CD4-positive, alpha-beta T cell treated with Interleukin-17A for 1 hour (primary cell): ENCODE data around the gene HOMER2.
"Not testable (repeated sequence)": the region's sequence is repeated elsewhere in the genome, so short reads cannot be mapped to it uniquely, and the experiment has no call there.

Source experiments
- DNase-seq: peaks from one replicate; pipeline ENCODE4 v3.0.0-alpha.2; 2020

The HOMER2 gene

DNA sequence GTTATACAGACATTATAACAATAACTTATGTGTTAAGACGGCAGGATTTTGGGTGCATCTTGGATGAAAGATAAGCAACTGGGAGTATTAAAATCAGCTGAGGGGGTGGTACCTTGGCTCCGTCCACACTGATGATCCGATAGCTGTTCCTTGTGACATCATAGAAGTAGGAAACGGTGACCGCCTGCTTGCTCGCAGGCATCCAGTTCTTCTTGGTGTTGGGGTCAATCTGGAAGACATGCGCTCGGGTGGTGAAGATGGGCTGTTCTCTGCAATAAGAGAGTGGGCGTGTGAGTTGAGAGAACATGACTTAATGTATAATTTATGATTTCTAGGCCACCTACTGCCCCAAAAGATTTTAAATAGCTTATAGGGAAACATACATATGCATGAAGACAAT lies 59.9 kb downstream of the HOMER2 start:
- DNase-seq = no peak

DNA sequence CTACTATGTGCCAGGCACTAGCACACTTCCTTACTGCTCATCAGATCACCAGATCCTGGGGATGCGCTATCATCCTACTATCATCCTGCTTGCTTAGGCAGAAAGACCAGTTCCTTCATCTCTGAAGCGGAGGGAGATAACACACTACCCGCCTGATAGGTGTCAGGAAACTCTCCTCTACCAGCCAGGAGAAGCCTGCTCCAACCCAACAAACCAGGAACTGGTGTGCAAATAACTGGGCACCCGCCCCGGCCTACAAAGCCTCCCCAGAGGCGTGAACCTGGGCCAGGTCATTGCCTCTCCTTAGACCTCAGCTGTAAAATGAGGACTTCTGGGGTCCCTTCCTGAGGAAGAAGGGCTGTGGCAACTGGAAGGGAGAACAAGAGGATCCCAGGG lies 61.5 kb downstream of the HOMER2 start:
- no peak for DNase-seq

DNA sequence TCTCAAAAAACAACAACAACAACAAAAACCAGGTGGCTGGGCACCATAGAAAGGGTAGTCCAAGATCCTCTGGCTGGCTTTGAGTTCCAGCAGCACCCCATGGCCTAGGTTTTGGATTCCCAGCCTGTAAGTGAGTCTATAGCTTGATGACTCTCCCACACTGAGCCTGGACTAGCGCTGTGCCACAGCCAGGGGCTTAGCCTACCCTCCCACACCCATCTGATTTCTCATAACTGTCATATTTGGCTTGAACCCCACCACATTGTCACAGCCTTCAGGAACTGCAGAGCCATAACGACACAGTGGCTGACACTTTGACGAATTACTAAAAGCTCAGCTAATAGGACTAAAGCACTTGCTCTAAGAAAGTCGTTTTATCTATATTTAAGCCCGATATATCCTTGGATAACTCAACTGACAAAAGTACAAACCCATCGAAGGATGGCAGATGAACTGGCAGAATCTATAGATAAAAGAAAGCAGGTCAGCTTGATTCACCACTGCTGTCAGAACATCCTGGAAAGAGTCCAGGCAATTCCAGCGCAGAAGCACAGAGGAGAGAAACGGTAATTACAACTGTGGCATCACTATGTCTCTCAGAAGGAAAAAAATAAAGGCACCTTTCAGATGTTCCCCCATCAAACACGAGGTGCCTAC lies 62.1 kb downstream of the HOMER2 start:
- DNase-seq = no peak

DNA sequence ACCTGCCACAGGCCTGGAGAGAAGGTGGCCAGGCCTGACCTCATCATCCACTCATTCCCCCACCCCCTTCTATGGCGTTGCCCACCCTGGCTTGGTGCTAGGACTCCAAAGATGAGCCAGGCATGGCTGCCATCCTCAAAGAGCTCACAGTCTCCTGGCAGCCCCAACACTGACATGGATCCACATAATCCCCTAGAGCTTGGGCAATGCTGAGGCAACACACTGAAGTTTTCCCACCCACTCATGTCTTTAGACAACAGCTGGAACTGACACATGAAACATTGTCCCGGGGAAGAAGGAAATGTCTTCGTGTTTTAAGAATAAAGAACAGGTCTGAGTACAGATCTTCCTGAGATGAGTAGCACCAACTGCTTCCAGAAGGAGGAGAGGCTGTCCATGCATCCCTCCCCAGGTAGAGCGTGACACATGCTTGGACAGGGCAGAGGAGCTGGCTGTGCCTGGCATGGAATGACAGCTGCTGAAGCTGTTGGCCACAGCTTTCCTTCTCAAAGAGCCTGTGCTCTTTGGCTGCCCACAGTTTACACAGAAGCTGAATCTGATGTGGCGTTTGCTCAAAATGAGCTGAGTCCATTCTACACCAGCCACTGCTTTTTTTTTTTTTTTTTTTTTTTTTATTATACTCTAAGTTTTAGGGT lies 70.1 kb downstream of the HOMER2 start:
- DNase-seq = no peak

DNA sequence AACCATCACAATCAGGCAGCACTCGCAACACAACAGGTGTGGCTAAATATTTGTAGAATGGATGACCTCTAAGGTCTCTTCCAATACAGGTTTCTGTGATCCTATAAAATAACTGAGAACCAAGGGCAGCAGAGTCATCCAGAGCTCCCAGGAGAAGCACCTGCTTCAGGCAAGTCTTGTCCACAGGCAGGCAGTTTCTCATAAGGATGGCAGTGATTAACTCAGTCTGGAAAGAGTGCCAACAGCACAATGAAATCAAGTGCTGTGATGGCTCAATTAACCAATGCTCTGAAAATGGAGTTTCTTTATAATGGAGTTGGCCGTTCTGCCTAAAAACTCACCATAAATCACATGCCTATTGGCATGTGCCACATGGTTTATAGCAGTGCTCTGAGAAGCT lies 70.8 kb downstream of the HOMER2 start:
- no peak for DNase-seq

DNA sequence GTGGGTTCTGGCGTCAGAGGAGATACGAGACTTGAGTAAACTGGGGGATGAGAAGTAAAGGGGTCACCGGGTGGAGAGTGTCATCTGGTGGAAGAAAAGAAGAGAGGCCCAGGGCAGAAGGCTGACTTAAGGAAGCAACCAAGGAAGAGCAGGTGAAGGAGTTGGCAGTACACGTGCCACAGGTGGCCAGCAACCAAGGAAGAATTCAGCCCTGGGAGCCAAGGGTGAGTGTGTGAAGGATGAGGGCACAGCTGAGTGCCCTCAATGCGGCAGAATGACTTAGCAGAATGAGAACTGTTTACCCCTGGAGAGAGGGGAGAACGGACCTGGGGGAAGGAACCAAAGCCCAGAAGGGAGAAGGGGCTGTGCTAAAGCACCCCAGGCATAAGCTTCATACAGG lies 71.8 kb downstream of the HOMER2 start:
- no peak for DNase-seq

DNA sequence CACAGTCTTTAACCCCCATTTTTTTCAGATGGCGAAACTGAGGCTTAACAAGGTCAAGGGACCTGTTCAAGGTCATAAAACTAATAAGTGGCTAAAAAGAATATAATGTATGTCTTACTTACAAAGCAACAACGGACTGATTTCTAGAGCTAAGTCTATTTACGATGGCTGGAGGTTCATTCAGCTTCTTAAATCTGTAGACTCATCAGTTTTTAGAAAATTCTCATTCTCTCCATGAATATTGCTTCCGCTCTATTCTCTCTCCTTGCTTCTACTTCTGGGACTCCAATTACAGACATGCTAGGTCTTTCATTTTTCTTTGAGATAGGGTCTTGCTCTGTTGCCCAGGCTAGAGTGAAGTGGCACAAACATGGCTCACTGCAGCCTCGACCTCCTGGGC lies 74.2 kb downstream of the HOMER2 start:
- DNase-seq = no peak

DNA sequence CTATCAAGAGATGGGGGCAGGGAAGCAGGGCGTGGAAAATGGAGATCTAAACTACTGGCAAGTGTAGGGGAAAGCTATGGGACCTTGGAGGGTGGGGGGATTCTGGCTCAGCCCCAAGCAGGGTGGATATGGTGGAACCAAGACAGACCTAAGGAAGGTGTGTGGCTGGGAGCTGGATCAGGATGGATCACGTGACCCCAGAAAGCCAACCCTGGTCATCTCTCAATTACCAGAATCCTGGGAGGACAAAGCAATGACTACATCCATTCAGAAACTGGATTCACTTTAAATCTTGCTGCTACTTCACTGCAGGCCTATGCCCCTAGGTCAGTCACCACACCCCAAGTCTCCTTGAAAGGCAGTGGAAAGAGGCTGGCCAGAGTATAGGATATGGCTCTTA lies 74.7 kb downstream of the HOMER2 start:
- no peak for DNase-seq

DNA sequence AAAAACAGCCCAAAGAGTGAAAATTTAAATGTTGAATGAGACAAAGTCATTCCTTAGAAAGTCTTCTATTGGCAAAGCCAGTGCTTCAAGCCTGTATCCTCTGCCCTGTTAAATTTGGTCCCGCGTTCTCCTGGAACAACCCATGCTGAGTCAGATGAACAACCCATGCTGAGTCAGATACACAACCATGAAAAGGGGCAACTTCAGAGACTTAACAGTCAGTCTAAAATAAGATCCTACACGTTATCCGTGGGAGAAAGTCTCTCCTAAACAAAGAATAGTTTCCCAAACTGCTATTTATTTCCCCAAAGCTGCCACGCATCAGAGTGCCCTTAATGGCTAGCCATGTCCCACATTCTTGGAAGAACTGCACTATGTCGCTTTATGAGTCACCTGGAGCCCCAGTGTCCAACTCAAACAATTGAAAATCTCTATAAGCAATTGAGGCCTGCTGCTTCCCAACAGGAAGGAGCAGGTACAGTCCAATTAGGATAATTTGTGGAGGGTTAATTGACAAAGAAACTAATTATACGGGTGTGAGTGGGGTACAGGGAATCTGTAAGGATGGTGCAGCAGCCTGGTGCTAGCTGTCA lies 77.0 kb downstream of the HOMER2 start:
- DNase-seq = no peak

DNA sequence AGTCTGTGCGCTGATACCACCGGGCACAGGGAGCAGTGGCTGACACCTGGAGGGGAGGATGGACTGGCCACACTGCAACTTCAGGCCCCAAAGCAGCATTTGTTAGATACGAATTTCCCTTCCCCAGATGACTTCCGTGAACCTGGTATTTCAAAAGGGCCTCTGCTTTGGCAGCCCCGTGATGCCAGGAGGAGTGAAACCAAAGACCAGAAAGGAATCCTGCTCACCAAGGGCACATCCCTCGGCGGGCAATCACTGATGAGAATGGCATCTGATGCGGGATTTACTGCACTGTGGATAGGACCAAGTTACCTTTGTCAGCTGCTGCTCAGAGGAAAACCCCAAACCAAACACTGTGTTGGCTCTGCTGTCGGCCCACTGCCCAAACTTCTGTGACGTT lies 77.6 kb downstream of the HOMER2 start:
- DNase-seq = no peak

DNA sequence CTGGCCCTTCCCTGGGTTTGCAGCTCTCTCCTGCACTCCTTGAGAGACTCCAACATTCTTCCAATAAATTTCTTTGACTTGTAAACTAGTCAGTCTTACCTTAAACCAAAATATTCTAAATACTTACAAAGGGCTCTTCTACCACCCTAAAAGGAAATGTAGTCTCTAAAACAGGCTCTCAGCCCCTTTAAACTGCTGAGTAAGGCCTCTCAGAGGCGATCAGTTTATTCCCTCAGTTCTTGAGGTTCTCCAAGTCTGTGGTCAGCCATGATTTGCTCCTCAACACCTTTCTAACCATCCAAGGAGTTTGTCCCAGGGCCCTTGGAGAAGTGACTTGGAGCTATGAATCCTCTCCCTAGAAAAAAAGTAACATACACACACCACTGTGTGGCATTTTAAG lies 78.3 kb downstream of the HOMER2 start:
- DNase-seq = no peak

DNA sequence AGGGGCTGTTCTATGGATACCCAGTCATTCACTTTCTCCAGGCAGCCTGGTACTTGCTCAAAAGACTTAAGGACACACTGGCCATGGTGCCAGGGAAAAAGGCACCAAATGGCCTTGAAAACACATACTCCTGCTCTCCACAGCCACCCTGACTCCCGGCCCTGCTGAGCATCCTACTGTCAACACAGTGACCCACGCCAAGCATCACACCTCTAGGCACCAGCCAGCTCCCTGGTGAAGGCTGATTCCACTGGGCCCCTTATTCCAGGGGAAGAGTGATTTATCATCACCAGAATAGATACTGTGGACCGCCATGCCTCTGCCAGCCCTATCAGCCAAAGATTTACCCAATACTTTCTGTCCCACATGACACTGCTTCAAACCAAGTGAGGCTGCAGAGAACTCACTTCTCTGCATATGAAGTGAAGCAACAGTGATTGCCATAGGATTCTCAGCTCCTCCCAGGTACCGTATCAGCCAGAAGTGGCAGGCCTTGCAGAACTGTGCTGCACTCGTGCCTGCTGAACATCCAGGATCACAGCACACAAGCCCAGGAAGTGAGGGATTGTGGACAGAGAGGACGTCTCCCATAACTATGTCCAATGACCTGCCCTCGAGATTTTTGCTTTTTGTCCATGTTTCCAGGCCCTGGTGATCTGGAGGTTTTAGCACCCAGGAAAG lies 79.4 kb downstream of the HOMER2 start:
- no peak for DNase-seq

DNA sequence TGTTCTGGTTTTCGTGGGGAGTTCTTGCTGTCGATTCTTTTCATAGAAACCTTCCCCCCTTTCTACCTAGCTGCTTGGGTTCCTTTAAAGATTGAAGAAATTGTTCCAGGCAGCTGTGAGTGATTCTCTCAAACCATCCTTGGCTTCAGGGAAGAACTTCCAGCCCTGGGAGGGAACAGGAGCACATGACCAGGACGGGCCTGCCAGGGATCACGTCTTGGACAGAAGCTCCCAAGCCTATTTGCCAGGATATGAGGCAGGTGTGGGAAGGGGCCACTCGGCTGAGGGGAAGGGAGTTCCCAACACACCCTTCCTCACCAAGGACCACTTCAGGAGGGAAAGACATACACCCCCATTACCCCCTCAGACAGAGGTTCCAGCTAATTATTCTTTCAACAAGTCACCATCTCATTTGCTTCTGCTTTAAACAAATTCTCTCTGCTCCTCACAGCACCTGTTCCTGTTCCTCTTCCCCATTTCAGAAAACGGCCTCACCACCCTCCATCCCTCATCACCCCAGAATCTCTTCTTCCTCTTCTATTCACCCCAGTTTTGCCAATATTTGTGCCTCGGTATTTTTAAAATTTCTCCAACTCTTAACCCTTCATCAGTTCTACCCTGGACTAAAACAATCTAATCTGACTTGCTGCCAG lies 80.6 kb downstream of the HOMER2 start:
- DNase-seq = no peak

DNA sequence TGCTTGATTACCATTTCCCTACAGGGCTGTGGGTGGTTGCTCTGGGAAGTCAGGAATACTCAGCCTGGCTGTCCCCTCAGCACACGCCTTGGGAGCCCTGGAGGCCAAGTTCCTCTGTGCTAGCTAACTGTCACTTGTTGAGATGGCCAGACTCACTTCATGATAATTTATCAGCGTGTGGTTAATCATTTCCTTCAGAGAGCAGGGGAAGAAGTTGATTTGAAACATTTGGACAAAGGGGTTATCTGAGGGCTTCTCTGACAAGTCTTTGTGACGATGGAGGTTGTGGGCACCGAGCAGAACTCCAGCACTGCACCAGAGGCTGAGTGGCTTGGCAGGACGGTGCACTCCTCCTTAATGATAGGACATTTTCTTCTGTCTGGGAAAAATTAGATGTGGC lies 81.2 kb downstream of the HOMER2 start:
- DNase-seq = no peak

DNA sequence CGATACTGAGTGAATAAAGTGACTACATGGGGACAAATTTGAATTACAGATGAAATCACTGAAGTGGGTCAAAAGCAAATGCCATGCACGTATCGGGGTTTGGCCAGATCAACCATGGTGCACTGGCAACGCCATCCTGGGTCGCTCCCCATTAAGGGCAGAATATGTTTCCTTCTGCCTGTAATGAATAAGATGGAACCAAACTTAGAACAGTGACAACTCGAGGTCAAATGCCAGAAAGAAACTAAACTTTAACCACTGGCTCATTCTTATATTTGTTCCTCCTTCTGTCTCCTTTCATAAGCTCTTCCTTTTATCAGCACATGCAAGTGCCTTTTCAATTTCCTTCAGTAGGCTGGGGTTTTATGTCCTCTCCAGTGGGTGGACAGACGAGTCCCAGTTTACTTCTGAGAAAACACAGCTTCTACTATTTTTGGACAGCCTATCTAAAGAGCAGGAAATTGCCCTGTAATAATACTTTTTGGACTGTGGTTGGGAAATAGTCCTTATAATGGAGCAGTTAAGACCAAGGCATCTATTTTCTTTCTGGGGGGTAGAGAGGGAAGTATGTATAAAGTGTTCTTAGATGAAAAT lies 81.7 kb downstream of the HOMER2 start:
- DNase-seq = no peak

DNA sequence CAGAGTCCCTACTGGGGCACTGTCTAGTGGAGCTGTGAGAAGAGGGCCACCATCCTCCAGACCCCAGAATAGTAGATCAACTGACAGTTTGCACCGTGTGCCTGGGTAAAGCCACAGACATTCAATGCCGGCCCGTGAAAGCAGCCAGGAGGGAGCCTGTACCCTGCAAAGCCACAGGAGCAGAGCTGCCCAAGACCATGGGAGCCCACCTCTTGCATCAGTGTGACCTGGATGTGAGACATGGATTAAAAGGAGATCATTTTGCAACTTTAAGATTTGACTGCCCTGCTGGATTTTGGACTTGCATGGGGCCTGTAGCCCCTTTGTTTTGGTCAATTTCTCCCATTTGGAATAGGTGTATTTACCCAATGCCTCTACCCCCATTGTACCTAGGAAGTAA lies 86.5 kb downstream of the HOMER2 start:
- DNase-seq = not testable (repeated sequence)

DNA sequence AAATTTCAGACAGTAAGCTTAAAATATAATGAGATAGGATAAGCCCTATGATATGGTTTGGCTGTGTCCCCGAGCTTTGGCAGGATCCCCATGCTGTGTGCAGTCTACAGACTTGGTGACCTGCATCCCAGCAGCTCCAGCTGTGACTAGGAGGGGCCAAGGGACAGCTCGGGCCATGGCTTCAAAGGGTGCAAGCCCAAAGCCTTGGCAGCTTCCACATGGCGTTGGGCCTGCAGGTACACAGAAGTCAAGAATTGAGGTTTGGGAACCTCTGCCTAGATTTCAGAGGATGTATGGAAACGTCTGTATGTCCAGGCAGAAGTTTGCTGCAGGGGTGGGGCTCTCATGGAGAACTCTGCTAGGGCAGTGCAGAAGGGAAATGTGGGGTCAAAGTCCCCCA lies 86.9 kb downstream of the HOMER2 start:
- not testable (repeated sequence) for DNase-seq

DNA sequence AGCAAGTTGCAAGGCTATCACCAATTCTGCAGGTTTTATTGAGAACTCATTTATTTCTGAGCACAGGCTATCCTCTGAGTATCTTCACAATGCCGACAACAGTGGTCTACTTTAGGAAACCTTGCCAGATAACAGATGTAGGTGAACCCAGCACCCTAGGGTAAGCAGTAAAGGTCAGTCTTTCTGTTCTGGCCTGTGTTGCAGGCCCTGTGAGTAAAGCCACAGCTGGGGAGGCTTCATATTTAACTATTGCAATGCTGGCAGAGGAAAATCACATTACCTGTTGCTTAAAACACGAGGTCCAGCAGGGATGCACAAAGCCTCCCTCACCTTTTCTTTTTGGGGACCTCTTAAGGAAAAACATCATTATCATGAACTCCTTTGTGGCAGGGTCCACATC lies 87.6 kb downstream of the HOMER2 start:
- no peak for DNase-seq

DNA sequence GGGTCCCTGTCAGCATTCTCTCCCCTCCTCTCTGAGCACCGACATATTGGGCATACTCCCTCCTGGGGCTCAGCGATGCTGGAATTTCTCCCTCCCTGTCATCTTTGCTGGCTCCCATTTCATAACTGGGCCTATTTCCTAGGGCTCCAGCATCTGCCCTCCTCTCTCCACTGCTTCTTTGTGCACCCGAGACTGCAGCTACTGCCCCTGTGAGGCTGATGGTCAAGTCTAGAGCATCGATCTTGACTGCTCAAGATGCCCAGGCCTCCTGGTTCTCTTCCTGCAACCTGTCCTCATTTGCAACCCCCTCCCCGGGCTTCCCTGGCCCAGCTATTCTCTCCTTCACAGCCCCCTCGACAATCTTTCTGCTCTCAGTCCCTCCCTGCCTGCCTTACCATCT lies 89.6 kb downstream of the HOMER2 start:
- no peak for DNase-seq

DNA sequence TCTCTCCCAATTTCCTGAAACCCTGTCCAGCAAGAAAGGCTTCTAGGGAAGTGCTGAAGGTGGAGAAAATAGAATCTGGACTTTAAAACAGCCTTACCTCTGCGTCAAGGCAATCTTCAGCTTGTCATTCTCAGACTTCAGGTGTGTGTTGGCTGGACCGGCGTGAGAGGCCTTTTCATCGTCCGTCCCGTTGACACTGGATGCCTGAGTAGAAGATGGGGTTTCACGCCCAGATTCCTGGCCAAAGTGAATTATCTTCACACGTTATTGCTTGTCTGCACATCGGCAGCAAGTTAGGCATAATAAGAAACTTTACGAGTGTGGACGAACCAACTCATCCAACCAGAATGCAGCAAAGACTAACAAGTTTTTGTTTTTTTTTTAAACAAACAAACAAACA lies 93.6 kb downstream of the HOMER2 start:
- no peak for DNase-seq

DNA sequence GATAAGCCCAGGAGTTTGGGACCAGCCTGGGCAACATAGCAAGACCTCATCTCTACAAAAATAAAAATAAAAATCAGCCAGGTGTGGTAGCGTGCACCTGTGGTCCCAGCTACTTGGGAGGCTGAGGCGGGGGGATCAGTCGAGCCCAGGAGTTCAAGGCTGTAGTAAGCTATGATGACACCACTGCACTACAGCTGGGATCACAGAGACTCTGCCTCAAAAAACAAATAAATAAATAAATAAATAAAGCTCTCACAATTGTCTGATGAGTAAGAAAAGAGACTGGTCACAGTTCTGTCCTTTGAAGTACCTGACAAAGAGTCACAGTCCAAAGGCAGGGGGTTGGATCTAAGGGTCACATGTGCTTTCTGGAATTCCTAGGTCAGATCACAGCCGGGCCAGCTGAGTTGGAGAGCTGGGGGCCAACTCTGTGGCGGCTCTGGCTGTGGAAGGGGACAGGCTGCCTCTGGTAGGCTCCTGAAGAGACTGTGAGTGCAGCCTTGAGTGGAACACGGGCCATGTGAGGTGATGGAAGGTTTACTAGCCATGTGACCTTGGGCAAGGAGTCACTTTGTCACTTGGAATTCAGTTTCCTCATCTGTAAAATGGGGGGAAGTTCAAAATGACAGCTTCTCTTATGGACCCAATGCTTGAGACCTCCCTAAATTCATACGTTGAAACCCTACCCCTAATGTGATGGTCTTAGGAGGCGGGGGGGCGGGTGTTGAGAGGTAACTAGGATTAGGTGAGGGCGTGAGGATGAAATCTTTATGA lies 95.9 kb downstream of the HOMER2 start:
- no peak for DNase-seq
